D721Med (cell line): ENCODE results near the gene ANGPTL2.

Source experiments
- DNase-seq: peaks from one replicate; pipeline ENCODE4 v3.0.0; 2011; ENCODE audit warnings: low spot score; ENCODE audit not compliant: insufficient read length
- FAIRE-seq: peaks from 2 replicates; lab custom pipeline; 2011; peaks lifted over from hg19 to GRCh38; lab: Jason Lieb, UNC
- TF ChIP-seq, protein P1 (sequence below): IDR thresholded peaks from 2 replicates; pipeline ENCODE4 v1.5.1; 2012; ENCODE audit warnings: mild to moderate bottlenecking, control low read depth; ENCODE audit not compliant: insufficient read depth; ENCODE audit errors: missing control alignments

The ANGPTL2 gene

DNA sequence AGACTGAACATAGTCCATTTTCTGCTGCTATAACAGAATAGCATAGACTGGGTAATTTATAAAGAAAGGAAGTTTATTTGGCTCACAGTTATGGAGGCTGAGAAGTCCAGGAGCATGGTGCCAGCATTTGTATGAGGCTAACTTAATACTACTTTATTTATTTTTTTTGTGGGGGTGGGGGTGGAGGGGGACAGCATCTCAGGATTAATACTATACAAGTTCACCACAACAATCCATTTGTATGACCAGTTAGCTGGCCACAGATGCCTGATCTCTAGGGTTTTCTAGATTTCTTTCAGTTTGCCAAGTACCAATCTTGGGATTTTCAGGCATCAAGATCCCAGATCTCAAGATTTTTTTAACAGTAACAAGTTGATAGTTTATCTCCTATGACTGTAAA, 20.3 kb downstream of the ANGPTL2 start:
- TF ChIP-seq, protein P1, sequence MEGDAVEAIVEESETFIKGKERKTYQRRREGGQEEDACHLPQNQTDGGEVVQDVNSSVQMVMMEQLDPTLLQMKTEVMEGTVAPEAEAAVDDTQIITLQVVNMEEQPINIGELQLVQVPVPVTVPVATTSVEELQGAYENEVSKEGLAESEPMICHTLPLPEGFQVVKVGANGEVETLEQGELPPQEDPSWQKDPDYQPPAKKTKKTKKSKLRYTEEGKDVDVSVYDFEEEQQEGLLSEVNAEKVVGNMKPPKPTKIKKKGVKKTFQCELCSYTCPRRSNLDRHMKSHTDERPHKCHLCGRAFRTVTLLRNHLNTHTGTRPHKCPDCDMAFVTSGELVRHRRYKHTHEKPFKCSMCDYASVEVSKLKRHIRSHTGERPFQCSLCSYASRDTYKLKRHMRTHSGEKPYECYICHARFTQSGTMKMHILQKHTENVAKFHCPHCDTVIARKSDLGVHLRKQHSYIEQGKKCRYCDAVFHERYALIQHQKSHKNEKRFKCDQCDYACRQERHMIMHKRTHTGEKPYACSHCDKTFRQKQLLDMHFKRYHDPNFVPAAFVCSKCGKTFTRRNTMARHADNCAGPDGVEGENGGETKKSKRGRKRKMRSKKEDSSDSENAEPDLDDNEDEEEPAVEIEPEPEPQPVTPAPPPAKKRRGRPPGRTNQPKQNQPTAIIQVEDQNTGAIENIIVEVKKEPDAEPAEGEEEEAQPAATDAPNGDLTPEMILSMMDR, result no peak
- no peak for DNase-seq
- no peak for FAIRE-seq

- DNase-seq (no peak), FAIRE-seq (no peak)
- TF ChIP-seq, protein P1, result no peak
Measured at GRCh38 chr9:127099664-127100063, 22.8 kb downstream of the ANGPTL2 start.

DNA sequence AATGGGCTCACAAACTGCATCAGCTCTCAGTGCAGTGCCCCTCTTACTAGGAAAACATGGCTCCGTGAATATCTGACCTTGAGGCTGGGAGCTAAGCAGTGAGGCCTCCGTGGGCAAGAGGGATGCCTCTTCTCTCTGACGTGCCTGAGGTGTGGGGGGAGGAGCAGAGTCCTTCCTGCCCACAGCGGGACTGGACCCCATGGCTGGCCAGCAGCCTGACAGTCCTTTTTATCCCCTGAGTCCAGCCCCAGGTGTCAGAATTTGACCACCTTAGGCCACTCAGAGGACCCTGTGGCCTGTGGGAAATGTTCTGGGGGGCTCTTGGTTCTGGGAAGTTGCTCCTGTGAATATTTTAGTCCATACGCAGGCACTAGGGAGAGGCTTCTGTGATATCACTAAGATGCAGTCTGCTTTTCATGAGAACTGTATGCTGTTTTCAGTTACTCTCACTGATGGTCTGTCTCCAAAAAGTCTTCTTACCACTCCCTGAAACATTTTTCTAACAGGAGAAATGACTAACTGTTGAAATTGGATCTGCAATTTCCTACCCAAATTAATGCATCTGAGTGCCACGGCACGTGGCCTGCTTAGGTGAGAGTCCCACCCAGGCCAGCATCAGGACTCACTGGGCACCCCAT, 23.4 kb downstream of the ANGPTL2 start:
- no peak for DNase-seq
- no peak for FAIRE-seq
- TF ChIP-seq, protein P1, result no peak

DNA sequence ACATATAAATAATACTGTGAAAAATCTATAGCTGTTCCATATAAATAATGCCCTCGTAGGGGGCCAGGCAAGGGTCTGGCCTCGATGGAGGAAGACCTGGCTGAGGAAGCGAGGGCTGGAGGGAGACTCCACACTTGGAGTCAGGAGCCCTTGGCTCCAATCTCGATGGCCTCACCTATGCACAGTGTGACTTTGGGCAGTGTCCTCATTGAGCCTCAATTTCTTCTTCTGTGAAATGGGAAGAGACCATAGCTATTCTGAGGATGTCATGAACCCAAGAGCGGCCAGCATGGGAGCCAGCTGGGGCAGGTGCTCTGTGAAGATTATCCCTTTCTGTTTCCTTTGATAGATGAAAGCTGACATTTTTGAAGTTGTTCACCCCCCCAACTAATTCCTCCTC, 24.8 kb downstream of the ANGPTL2 start:
- FAIRE-seq, result no peak
- no peak for DNase-seq
- TF ChIP-seq, protein P1, result no peak

DNA sequence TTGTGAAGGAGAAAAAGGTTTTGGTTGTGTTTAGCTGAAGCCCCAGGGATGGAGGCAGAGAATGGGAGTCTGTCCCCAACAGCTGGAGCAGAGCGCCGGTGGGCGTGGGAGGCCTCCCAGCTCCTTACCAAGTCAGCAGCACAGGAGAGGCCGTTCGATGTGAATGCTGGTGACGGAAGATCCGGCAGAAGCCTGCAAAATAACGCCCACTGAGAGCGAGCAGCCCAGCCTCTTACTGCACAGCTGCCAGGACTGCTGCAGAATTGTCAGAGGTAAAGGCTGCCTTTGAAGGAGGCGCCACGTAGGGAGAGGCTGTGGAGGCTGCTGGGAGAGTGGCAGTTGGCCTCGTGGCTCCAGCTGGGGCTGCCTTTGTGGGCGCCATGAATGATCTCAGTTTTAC, 26.2 kb downstream of the ANGPTL2 start:
- FAIRE-seq (no peak), DNase-seq (no peak)
- TF ChIP-seq, protein P1, result no peak

DNA sequence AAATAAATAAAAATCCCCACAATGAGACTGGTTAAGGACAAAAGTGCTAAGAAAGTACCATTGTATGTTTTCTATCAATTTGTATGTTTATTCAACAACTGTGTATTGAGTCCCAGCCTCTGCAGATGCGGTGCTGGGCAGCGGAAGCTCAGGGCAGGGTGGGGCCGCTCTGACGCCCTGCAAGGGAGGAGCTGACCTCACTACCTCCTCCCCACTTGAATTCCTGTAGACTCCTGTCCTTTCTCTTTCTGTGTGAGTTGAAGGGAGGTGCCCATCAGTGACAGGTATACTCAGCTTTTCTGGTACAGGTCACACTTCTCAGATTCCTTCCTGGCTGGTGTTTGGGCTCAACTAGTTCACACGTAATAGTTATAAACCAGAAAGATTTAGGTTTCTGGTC, 27.0 kb downstream of the ANGPTL2 start:
- TF ChIP-seq, protein P1, result no peak
- FAIRE-seq, result no peak
- DNase-seq, result no peak

DNA sequence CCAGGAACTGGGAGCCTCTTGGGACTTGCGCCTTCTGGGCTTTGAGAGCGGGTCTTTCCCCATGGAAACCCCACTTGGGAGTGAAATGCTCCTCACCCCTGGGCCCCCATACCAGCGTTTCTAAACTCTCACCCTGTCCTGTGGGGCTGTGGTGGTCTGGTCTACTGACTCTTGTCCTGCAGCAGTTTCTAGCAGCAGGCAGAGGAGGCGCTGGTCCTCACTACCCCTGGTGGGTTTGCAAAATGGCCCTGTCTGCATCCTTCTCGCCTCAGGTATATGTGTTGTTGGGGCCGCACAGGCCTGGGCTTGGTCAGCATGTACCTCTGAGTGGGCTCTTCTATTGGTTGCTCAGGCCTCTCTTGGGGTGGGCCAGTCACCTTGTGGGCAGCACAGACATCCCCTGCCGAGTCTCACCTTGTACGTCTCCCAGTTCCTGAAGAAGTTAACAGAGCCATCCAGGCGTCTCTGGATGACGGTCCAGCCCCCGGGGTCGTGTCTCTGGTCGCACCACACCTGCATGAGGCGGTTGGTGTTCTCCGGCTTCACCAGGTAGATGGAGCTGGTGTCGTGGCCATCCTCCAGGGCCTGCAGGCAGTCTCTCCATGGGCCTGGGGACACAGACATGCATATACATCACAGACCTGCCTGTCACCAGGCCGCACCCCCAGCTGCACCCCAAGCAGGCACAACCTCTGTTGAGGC, 29.0 kb downstream of the ANGPTL2 start:
- DNase-seq (no peak), FAIRE-seq (no peak)
- TF ChIP-seq, protein P1, result no peak
